Astrocyte (in vitro differentiated cells and primary cell): Measurements from ENCODE around the gene ZNF280D. TPM values are rescaled to one million over a fixed set of nuclear protein-coding genes. Genes with fewer than 3 reads are reported as not detected.

Experiments used
- DNase-seq: peaks from one replicate; pipeline ENCODE4 v3.0.0-alpha.2; 2010; ENCODE audit warnings: low read depth
- FAIRE-seq: peaks from 2 replicates; lab custom pipeline; 2011; peaks lifted over from hg19 to GRCh38; lab: Jason Lieb, UNC
- H2AFZ ChIP-seq: 2 replicates; pipeline ENCODE4 v1.6.0; 2012; ENCODE audit warnings: low read depth, low read length, inconsistent platforms
- H3K27ac ChIP-seq: 2 replicates; pipeline ENCODE4 v1.5.1; 2011; ENCODE audit warnings: low read depth, low read length, inconsistent platforms
- H3K27me3 ChIP-seq: 2 replicates; pipeline ENCODE4 v1.6.0; 2011; ENCODE audit warnings: low read length, inconsistent platforms; ENCODE audit not compliant: insufficient read depth
- H3K36me3 ChIP-seq: 2 replicates; pipeline ENCODE4 v1.5.1; 2011; ENCODE audit warnings: low read length, inconsistent platforms; ENCODE audit not compliant: insufficient read depth
- H3K4me1 ChIP-seq: 2 replicates; pipeline ENCODE4 v1.5.1; 2011; ENCODE audit warnings: low read length, inconsistent platforms; ENCODE audit not compliant: insufficient read depth
- H3K4me2 ChIP-seq: 2 replicates; pipeline ENCODE4 v1.6.0; 2012; ENCODE audit warnings: low read length, inconsistent platforms
- H3K4me3 ChIP-seq: 2 replicates; pipeline ENCODE4 v1.5.1; 2011; ENCODE audit warnings: low read depth, mild to moderate bottlenecking, low read length, inconsistent platforms; ENCODE audit not compliant: insufficient read depth
- H3K79me2 ChIP-seq: 2 replicates; pipeline ENCODE4 v1.6.0; 2012; ENCODE audit warnings: mild to moderate bottlenecking, low read length, inconsistent platforms; ENCODE audit not compliant: insufficient read depth
- H3K9ac ChIP-seq: 2 replicates; pipeline ENCODE4 v1.6.0; 2012; ENCODE audit warnings: mild to moderate bottlenecking, low read length, inconsistent platforms
- H3K9me3 ChIP-seq: 2 replicates; pipeline ENCODE4 v1.5.1; 2012; ENCODE audit warnings: low read depth, mild to moderate bottlenecking, low read length, inconsistent platforms; ENCODE audit not compliant: insufficient read depth
- H4K20me1 ChIP-seq: 2 replicates; pipeline ENCODE4 v1.6.0; 2012; ENCODE audit warnings: low read length, inconsistent platforms; ENCODE audit not compliant: insufficient read depth
- H3K27ac Mint-ChIP-seq: one replicate; pipeline ENCODE4 v1.8.0; 2021; ENCODE audit warnings: mild to moderate bottlenecking, mixed read lengths; ENCODE audit not compliant: unreplicated experiment
- H3K27me3 Mint-ChIP-seq: one replicate; pipeline ENCODE4 v1.8.0; 2021; ENCODE audit warnings: low read depth, mixed read lengths; ENCODE audit not compliant: unreplicated experiment
- H3K36me3 Mint-ChIP-seq: one replicate; pipeline ENCODE4 v1.8.0; 2021; ENCODE audit warnings: low read depth, mixed read lengths; ENCODE audit not compliant: unreplicated experiment
- H3K4me1 Mint-ChIP-seq: one replicate; pipeline ENCODE4 v1.8.0; 2021; ENCODE audit warnings: low read depth, mixed read lengths; ENCODE audit not compliant: unreplicated experiment
- H3K4me3 Mint-ChIP-seq: one replicate; pipeline ENCODE4 v1.8.0; 2021; ENCODE audit warnings: mild to moderate bottlenecking, moderate library complexity, mixed read lengths; ENCODE audit not compliant: unreplicated experiment
- H3K9me3 Mint-ChIP-seq: one replicate; pipeline ENCODE4 v1.8.0; 2021; ENCODE audit warnings: mild to moderate bottlenecking, mixed read lengths; ENCODE audit not compliant: unreplicated experiment
- EZH2 ChIP-seq: IDR thresholded peaks from 2 replicates; pipeline ENCODE4 v1.6.1; 2012; ENCODE audit warnings: mild to moderate bottlenecking, low read length, inconsistent platforms; ENCODE audit not compliant: insufficient read depth
- total RNA-seq: library from RNA; stranded (reverse); gene quantifications from 2 replicates; pipeline ENCODE4 v1.2.1, GENCODE V29; 2021
- TF ChIP-seq, protein P1 (sequence below): IDR thresholded peaks from 2 replicates; pipeline ENCODE4 v1.5.1; 2011; ENCODE audit warnings: low read depth, mild to moderate bottlenecking, inconsistent platforms, low read length, moderate library complexity; ENCODE audit not compliant: insufficient read depth

Gene ZNF280D
- total RNA-seq, 1 donor from 2014 or later, result 13.7 TPM

DNA sequence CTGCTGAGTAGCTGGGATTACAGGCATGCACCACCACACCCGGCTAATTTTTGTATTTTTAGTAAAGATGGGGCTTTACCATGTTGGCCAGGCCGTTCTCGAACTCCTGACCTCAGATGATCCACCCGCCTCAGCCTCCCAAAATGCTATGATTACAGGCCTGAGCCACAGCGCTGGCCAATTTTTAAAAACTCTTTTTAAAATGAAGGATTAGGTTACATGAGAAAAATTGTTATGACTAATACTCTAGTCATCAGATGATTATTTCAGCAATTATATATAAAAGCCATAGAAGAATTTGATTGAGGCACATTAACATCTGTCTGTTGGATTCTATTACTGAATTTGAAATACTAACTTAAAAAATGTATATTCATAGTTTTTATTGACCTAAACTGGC lies 134.3 kb downstream of the ZNF280D start:
- TF ChIP-seq EZH2, result no peak
- TF ChIP-seq, protein P1, sequence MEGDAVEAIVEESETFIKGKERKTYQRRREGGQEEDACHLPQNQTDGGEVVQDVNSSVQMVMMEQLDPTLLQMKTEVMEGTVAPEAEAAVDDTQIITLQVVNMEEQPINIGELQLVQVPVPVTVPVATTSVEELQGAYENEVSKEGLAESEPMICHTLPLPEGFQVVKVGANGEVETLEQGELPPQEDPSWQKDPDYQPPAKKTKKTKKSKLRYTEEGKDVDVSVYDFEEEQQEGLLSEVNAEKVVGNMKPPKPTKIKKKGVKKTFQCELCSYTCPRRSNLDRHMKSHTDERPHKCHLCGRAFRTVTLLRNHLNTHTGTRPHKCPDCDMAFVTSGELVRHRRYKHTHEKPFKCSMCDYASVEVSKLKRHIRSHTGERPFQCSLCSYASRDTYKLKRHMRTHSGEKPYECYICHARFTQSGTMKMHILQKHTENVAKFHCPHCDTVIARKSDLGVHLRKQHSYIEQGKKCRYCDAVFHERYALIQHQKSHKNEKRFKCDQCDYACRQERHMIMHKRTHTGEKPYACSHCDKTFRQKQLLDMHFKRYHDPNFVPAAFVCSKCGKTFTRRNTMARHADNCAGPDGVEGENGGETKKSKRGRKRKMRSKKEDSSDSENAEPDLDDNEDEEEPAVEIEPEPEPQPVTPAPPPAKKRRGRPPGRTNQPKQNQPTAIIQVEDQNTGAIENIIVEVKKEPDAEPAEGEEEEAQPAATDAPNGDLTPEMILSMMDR, result no peak

DNA sequence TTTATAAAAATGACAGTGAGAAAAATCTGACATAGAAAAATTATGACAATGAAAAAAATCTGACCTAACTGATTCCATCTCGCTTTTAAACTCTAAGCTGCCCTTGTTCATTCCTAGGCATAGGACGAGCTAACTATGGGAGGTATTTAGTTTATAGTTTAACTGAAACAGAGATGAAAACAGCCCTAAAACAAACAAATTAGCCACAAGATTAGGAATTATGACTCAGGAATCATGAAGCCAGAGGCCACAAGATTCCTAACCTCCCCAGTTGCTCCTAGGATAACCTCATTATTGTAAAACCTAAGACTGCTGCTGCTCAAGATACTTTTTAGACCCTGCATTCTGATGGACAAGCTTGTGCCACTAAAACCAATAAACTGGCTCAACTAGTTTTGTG lies 145.6 kb downstream of the ZNF280D start:
- H3K4me1 Mint-ChIP-seq, result no peaks in the 10 kb centered on the region
- H3K4me1 ChIP-seq, result no peaks in the 10 kb centered on the region
- no peaks in the 10 kb centered on the region for H3K27me3 Mint-ChIP-seq
- TF ChIP-seq, protein P1, result no peak
- TF ChIP-seq EZH2, result no peak
- no peak overlapping the region for H3K4me3 ChIP-seq
- H3K27me3 ChIP-seq, result no peaks in the 10 kb centered on the region
- DNase-seq, result peak; percentile 18
- no peaks in the 10 kb centered on the region for H4K20me1 ChIP-seq
- no peak for FAIRE-seq
- no peak overlapping the region for H3K27ac ChIP-seq
- H3K9ac ChIP-seq, result no peak overlapping the region
- H3K27ac Mint-ChIP-seq, result no peak overlapping the region
- peaks cover 5% of the 10 kb centered on the region for H3K36me3 Mint-ChIP-seq
- H3K4me3 Mint-ChIP-seq, result no peak overlapping the region
- H3K4me2 ChIP-seq, result no peak overlapping the region
- no peaks in the 10 kb centered on the region for H3K36me3 ChIP-seq
- no peaks in the 10 kb centered on the region for H3K79me2 ChIP-seq
- H3K9me3 Mint-ChIP-seq, result peaks cover 26% of the 10 kb centered on the region
- no peak overlapping the region for H2AFZ ChIP-seq
- peaks cover 3% of the 10 kb centered on the region for H3K9me3 ChIP-seq

More for the DNA sequence above, 134.3 kb downstream of the ZNF280D start:
- Mint-ChIP-seq H3K27ac (no peak overlapping the region), H3K4me1 (no peaks in the 10 kb centered on the region), H3K27me3 (peaks cover 2% of the 10 kb centered on the region), H3K9me3 (peaks cover 8% of the 10 kb centered on the region), H3K36me3 (no peaks in the 10 kb centered on the region), H3K4me3 (no peak overlapping the region)
- H3K4me3 ChIP-seq, result no peak overlapping the region
- no peaks in the 10 kb centered on the region for H3K9me3 ChIP-seq
- H4K20me1 ChIP-seq, result no peaks in the 10 kb centered on the region
- no peak overlapping the region for H3K27ac ChIP-seq
- no peaks in the 10 kb centered on the region for H3K79me2 ChIP-seq
- H3K27me3 ChIP-seq, result no peaks in the 10 kb centered on the region
- no peaks in the 10 kb centered on the region for H3K36me3 ChIP-seq
- H3K9ac ChIP-seq, result no peak overlapping the region
- no peak overlapping the region for H2AFZ ChIP-seq
- H3K4me2 ChIP-seq, result no peak overlapping the region
- H3K4me1 ChIP-seq, result no peaks in the 10 kb centered on the region
- FAIRE-seq (no peak), DNase-seq (peak; percentile 49)

DNA sequence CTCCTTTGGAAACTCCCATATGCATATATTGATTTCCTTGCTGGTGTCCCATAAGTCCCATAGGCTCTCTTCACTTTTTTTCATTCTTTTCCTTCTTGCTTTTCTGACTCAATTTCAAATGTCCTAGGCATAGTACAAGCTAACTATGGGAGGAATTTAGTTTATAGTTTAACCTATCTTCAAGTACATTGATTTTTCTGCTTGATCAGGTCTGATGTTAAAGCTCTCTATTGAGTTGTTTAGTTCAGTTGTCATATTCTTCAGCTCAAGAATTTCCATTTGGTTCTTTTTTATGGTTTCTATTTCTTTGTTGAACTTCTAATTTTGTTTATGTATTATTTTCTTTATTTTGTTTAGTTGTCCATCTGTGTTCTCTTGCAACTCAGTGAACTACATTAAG lies 147.1 kb downstream of the ZNF280D start:
- H3K4me2 ChIP-seq, result no peak overlapping the region
- H3K4me1 Mint-ChIP-seq, result no peaks in the 10 kb centered on the region
- H4K20me1 ChIP-seq, result no peaks in the 10 kb centered on the region
- H3K27me3 ChIP-seq, result no peaks in the 10 kb centered on the region
- no peak overlapping the region for H2AFZ ChIP-seq
- DNase-seq (no peak), FAIRE-seq (no peak)
- peaks cover 3% of the 10 kb centered on the region for H3K9me3 ChIP-seq
- H3K4me3 ChIP-seq, result no peak overlapping the region
- H3K4me3 Mint-ChIP-seq, result no peak overlapping the region
- H3K9me3 Mint-ChIP-seq, result peaks cover 26% of the 10 kb centered on the region
- H3K36me3 Mint-ChIP-seq, result peaks cover 5% of the 10 kb centered on the region
- H3K36me3 ChIP-seq, result no peaks in the 10 kb centered on the region
- no peaks in the 10 kb centered on the region for H3K4me1 ChIP-seq
- H3K27ac ChIP-seq, result no peak overlapping the region
- no peak overlapping the region for H3K9ac ChIP-seq
- no peak overlapping the region for H3K27ac Mint-ChIP-seq
- H3K27me3 Mint-ChIP-seq, result no peaks in the 10 kb centered on the region
- H3K79me2 ChIP-seq, result no peaks in the 10 kb centered on the region
- no peak for TF ChIP-seq EZH2
- TF ChIP-seq, protein P1, result no peak
